WTC11 (cell line): ENCODE data around the gene PRR14L. TPM values are rescaled to one million over a fixed set of nuclear protein-coding genes. Genes with fewer than 3 reads are reported as not detected.

Experiments used
- ATAC-seq: fragments of 200-7000 bp; cut with Tn5 transposase; 2 replicates; pipeline ENCODE4 v1.10.0; 2021; ENCODE audit warnings: mild to moderate bottlenecking, moderate library complexity
- CTCF ChIA-PET: fragments of 300-600 bp; sonication (Branson Sonifier 250); formaldehyde crosslinking; loops from one replicate; lab custom pipeline; 2021; ENCODE audit warnings: antibody characterized with exemption; lab: Charles Lee
- POLR2A ChIA-PET: fragments of 350-600 bp; sonication (Branson Sonifier 250); formaldehyde crosslinking; loops from one replicate; lab custom pipeline; 2021; ENCODE audit warnings: antibody characterized with exemption; lab: Charles Lee
- DNase-seq: peaks from one replicate; pipeline ENCODE4 v3.0.0; 2021; ENCODE audit warnings: low spot score
- H3K27ac Mint-ChIP-seq: 2 replicates; pipeline ENCODE4 v1.8.0; 2021; ENCODE audit warnings: mixed read lengths
- H3K27me3 Mint-ChIP-seq: 2 replicates; pipeline ENCODE4 v1.8.0; 2021; ENCODE audit warnings: low read depth, mild to moderate bottlenecking, moderate library complexity, mixed read lengths
- H3K36me3 Mint-ChIP-seq: 2 replicates; pipeline ENCODE4 v1.8.0; 2021; ENCODE audit warnings: mixed read lengths
- H3K4me1 Mint-ChIP-seq: 2 replicates; pipeline ENCODE4 v1.8.0; 2022; ENCODE audit warnings: mixed read lengths
- H3K4me3 Mint-ChIP-seq: 2 replicates; pipeline ENCODE4 v1.8.0; 2021; ENCODE audit warnings: mild to moderate bottlenecking, moderate library complexity, mixed read lengths
- H3K9me3 Mint-ChIP-seq: 2 replicates; pipeline ENCODE4 v1.8.0; 2021; ENCODE audit warnings: mixed read lengths
- AFF4 ChIP-seq: sonication (generic); formaldehyde crosslinking; IDR thresholded peaks from 2 replicates; pipeline ENCODE4 v1.8.1; 2023; ENCODE audit warnings: mild to moderate bottlenecking, missing genetic modification reagents, borderline replicate concordance
- CREB1 ChIP-seq: sonication (generic); formaldehyde crosslinking; IDR thresholded peaks from 2 replicates; pipeline ENCODE4 v1.8.0; 2023; ENCODE audit warnings: mild to moderate bottlenecking, missing genetic modification reagents
- CREM ChIP-seq: sonication (generic); formaldehyde crosslinking; IDR thresholded peaks from 2 replicates; pipeline ENCODE4 v1.8.1; 2022; ENCODE audit warnings: mild to moderate bottlenecking, missing genetic modification reagents, moderate library complexity
- ELF4 ChIP-seq: sonication (generic); formaldehyde crosslinking; IDR thresholded peaks from 2 replicates; pipeline ENCODE4 v1.8.1; 2022; ENCODE audit warnings: low read depth, mild to moderate bottlenecking, moderate library complexity, missing genetic modification reagents
- FOXK1 ChIP-seq: sonication (generic); formaldehyde crosslinking; IDR thresholded peaks from 2 replicates; pipeline ENCODE4 v1.8.0; 2022; ENCODE audit warnings: mild to moderate bottlenecking, moderate library complexity, missing genetic modification reagents
- FOXP1 ChIP-seq: sonication (generic); formaldehyde crosslinking; IDR thresholded peaks from 2 replicates; pipeline ENCODE4 v1.8.0; 2022; ENCODE audit warnings: missing genetic modification reagents, mild to moderate bottlenecking, moderate library complexity, borderline replicate concordance
- GABPB1 ChIP-seq: sonication (generic); formaldehyde crosslinking; IDR thresholded peaks from 2 replicates; pipeline ENCODE4 v1.8.1; 2023; ENCODE audit warnings: mild to moderate bottlenecking, missing genetic modification reagents
- GTF2I ChIP-seq: fragments of 250-450 bp; sonication (Bioruptor Pico); conservative IDR thresholded peaks from 2 replicates; pipeline ENCODE4 v1.4.0; 2021; ENCODE audit warnings: mild to moderate bottlenecking
- IRF2 ChIP-seq: sonication (generic); formaldehyde crosslinking; IDR thresholded peaks from 2 replicates; pipeline ENCODE4 v1.8.0; 2022; ENCODE audit warnings: low read depth, missing genetic modification reagents, borderline replicate concordance
- JAZF1 ChIP-seq: fragments of 250-450 bp; sonication (Bioruptor Pico); IDR thresholded peaks from 2 replicates; pipeline ENCODE4 v1.9.0; 2021; ENCODE audit warnings: moderate library complexity, mild to moderate bottlenecking, inconsistent platforms
- JUN ChIP-seq: sonication (generic); formaldehyde crosslinking; IDR thresholded peaks from 2 replicates; pipeline ENCODE4 v1.8.0; 2023; ENCODE audit warnings: mild to moderate bottlenecking, missing genetic modification reagents
- MYBL2 ChIP-seq: sonication (generic); formaldehyde crosslinking; IDR thresholded peaks from 2 replicates; pipeline ENCODE4 v1.8.1; 2023; ENCODE audit warnings: mild to moderate bottlenecking, moderate library complexity, missing genetic modification reagents
- NFATC4 ChIP-seq: fragments of 250-450 bp; sonication (Bioruptor Pico); IDR thresholded peaks from 2 replicates; pipeline ENCODE4 v1.9.0; 2021; ENCODE audit warnings: mild to moderate bottlenecking
- NR2C2 ChIP-seq: sonication (generic); formaldehyde crosslinking; IDR thresholded peaks from 2 replicates; pipeline ENCODE4 v1.8.0; 2022; ENCODE audit warnings: mild to moderate bottlenecking, missing genetic modification reagents
- PRRX2 ChIP-seq: fragments of 250-450 bp; sonication (Bioruptor Pico); IDR thresholded peaks from 2 replicates; pipeline ENCODE4 v1.8.0; 2021; ENCODE audit warnings: mild to moderate bottlenecking
- RELA ChIP-seq: sonication (generic); formaldehyde crosslinking; IDR thresholded peaks from 2 replicates; pipeline ENCODE4 v1.8.1; 2022; ENCODE audit warnings: missing genetic modification reagents, mild to moderate bottlenecking, borderline replicate concordance
- RORB ChIP-seq: fragments of 250-450 bp; sonication (Bioruptor Pico); IDR thresholded peaks from 2 replicates; pipeline ENCODE4 v1.9.0; 2021; ENCODE audit warnings: mild to moderate bottlenecking
- SMAD4 ChIP-seq: sonication (generic); formaldehyde crosslinking; IDR thresholded peaks from 2 replicates; pipeline ENCODE4 v1.8.0; 2022; ENCODE audit warnings: mild to moderate bottlenecking, missing genetic modification reagents
- TEAD1 ChIP-seq: sonication (generic); formaldehyde crosslinking; IDR thresholded peaks from 2 replicates; pipeline ENCODE4 v1.8.0; 2022; ENCODE audit warnings: mild to moderate bottlenecking, missing genetic modification reagents
- TP53 ChIP-seq: sonication (generic); formaldehyde crosslinking; IDR thresholded peaks from 2 replicates; pipeline ENCODE4 v1.8.1; 2023; ENCODE audit warnings: mild to moderate bottlenecking, missing genetic modification reagents
- USF1 ChIP-seq: sonication (generic); formaldehyde crosslinking; IDR thresholded peaks from 2 replicates; pipeline ENCODE4 v1.8.0; 2022; ENCODE audit warnings: mild to moderate bottlenecking, missing genetic modification reagents
- USF2 ChIP-seq: sonication (generic); formaldehyde crosslinking; IDR thresholded peaks from 2 replicates; pipeline ENCODE4 v1.8.1; 2023; ENCODE audit warnings: mild to moderate bottlenecking, missing genetic modification reagents, moderate library complexity
- ZBTB21 ChIP-seq: sonication (generic); formaldehyde crosslinking; IDR thresholded peaks from 2 replicates; pipeline ENCODE4 v1.8.1; 2023; ENCODE audit warnings: mild to moderate bottlenecking, missing genetic modification reagents, borderline replicate concordance
- ZNF396 ChIP-seq: fragments of 250-450 bp; sonication (Bioruptor Pico); IDR thresholded peaks from 2 replicates; pipeline ENCODE4 v1.8.0; 2021; ENCODE audit warnings: mild to moderate bottlenecking, moderate library complexity, borderline replicate concordance
- ZNF416 ChIP-seq: fragments of 250-450 bp; sonication (Bioruptor Pico); IDR thresholded peaks from 2 replicates; pipeline ENCODE4 v1.9.0; 2021; ENCODE audit warnings: mild to moderate bottlenecking, inconsistent platforms
- ZNF425 ChIP-seq: fragments of 250-450 bp; sonication (Bioruptor Pico); conservative IDR thresholded peaks from 2 replicates; pipeline ENCODE4 v1.9.0; 2021; ENCODE audit warnings: mild to moderate bottlenecking
- ZNF671 ChIP-seq: fragments of 250-450 bp; sonication (Bioruptor Pico); IDR thresholded peaks from 2 replicates; pipeline ENCODE4 v1.8.0; 2021; ENCODE audit warnings: mild to moderate bottlenecking
- total RNA-seq: library from RNA; stranded (reverse); gene quantifications from 3 replicates; pipeline ENCODE4 v1.2.3, GENCODE V29; 2021

The PRR14L gene
- total RNA-seq, 1 experiment from 2014 or later = 90.1 TPM

GRCh38 chr22:31662668-31663037 lies 87.3 kb downstream of the PRR14L start:
- peaks cover 3% of the 10 kb centered on the region; the same call in 1 of the 2 replicates for H3K27me3 Mint-ChIP-seq
- no peak for TF ChIP-seq USF1 (CRISPR knock-in tag)
- no peak for TF ChIP-seq PRRX2 (CRISPR knock-in tag)
- no peak for TF ChIP-seq JAZF1 (CRISPR knock-in tag)
- TF ChIP-seq ZNF425 (CRISPR knock-in tag) = no peak
- TF ChIP-seq GTF2I (CRISPR knock-in tag) = no peak
- TF ChIP-seq FOXP1 = no peak
- TF ChIP-seq NFATC4 (CRISPR knock-in tag) = no peak
- no peak for TF ChIP-seq CREB1 (CRISPR knock-in tag)
- no peak for DNase-seq
- CTCF ChIA-PET = interaction anchor here (0.7 to 3.1 kb wide), 12 partner anchors 13 to 315 kb away, joined by 3 to 46 read pairs (median 6); partner anchors contain the start of gene PRR14L
- POLR2A ChIA-PET = interaction anchor here (0.6 to 2.3 kb wide), 6 partner anchors 14 to 308 kb away, joined by 3 to 9 read pairs (median 4); no protein-coding TSS in a partner anchor
- H3K4me3 Mint-ChIP-seq = peak overlapping the region; percentile 99
- peaks cover 12% of the 10 kb centered on the region for H3K4me1 Mint-ChIP-seq
- H3K9me3 Mint-ChIP-seq = no peaks in the 10 kb centered on the region
- H3K27ac Mint-ChIP-seq = peak overlapping the region; percentile 99
- no peak for ATAC-seq
- no peaks in the 10 kb centered on the region for H3K36me3 Mint-ChIP-seq

- ChIA-PET POLR2A (interaction anchor here (0.5 to 2.3 kb wide), 10 partner anchors 15 to 308 kb away, joined by 3 to 9 read pairs (median 4); no protein-coding TSS in a partner anchor), CTCF (interaction anchor here (0.6 to 3.1 kb wide), 14 partner anchors 12 to 456 kb away, joined by 3 to 46 read pairs (median 4); partner anchors contain the start of gene PRR14L)
- ATAC-seq (peak; percentile 96), DNase-seq (peak; percentile 98)
- Mint-ChIP-seq H3K4me1 (peaks cover 12% of the 10 kb centered on the region), H3K27me3 (peaks cover 3% of the 10 kb centered on the region; the same call in 1 of the 2 replicates), H3K36me3 (no peaks in the 10 kb centered on the region), H3K4me3 (peak within 1 kb of the TSS; percentile 99), H3K9me3 (no peaks in the 10 kb centered on the region), H3K27ac (peak within 1 kb of the TSS; percentile 99)
- TF ChIP-seq USF2 (CRISPR knock-in tag) (peak; percentile 53; the same call in 1 of the 2 replicates), NR2C2 (no peak), PRRX2 (CRISPR knock-in tag) (no peak), RELA (CRISPR knock-in tag) (no peak), RORB (CRISPR knock-in tag) (no peak), CREB1 (CRISPR knock-in tag) (peak; percentile 89), TEAD1 (CRISPR knock-in tag) (no peak), ZNF671 (CRISPR knock-in tag) (no peak), ZNF416 (CRISPR knock-in tag) (no peak), FOXK1 (CRISPR knock-in tag) (peak; percentile 84), IRF2 (CRISPR knock-in tag) (no peak), ELF4 (no peak), AFF4 (CRISPR knock-in tag) (no peak), SMAD4 (CRISPR knock-in tag) (no peak), ZNF396 (CRISPR knock-in tag) (no peak), MYBL2 (peak; percentile 78), JUN (CRISPR knock-in tag) (no peak), TP53 (CRISPR knock-in tag) (no peak), ZBTB21 (peak; percentile 26; the same call in 1 of the 2 replicates), GTF2I (CRISPR knock-in tag) (no peak), GABPB1 (CRISPR knock-in tag) (0 out of 2 replicates have a peak, but pooled peaks have one; percentile 20), NFATC4 (CRISPR knock-in tag) (no peak), CREM (CRISPR knock-in tag) (peak; percentile 97)
Observed at GRCh38 chr22:31661851-31662667, 87.9 kb downstream of the PRR14L start, which contains the start of gene PISD. Gene PISD (minus strand): TSS chr22:31662215. CDS start chr22:31662208, 7 bp downstream.
